IPS-15b (cell line): ENCODE data around the gene MGAT5B.

ENCODE experiments used
- H3K27me3 ChIP-seq: one replicate; pipeline ENCODE4 v1.6.1; 2013; ENCODE audit warnings: low read length; ENCODE audit not compliant: control insufficient read depth, insufficient read depth
- H3K36me3 ChIP-seq: one replicate; pipeline ENCODE4 v1.6.1; 2013; ENCODE audit warnings: low read length; ENCODE audit not compliant: control insufficient read depth, insufficient read depth
- H3K4me1 ChIP-seq: one replicate; pipeline ENCODE4 v1.6.1; 2013; ENCODE audit warnings: mild to moderate bottlenecking, low read length; ENCODE audit not compliant: control insufficient read depth, insufficient read depth
- H3K4me3 ChIP-seq: one replicate; pipeline ENCODE4 v1.5.1; 2013; ENCODE audit warnings: low read depth, low read length
- H3K9ac ChIP-seq: one replicate; pipeline ENCODE4 v1.6.1; 2013; ENCODE audit warnings: low read depth, mild to moderate bottlenecking, low read length
- H3K9me3 ChIP-seq: one replicate; pipeline ENCODE4 v1.6.1; 2013; ENCODE audit warnings: mild to moderate bottlenecking, low read length; ENCODE audit not compliant: control insufficient read depth, insufficient read depth

MGAT5B gene

GRCh38 chr17:76852843-76853242 is 15.4 kb upstream of the MGAT5B start:
- no peaks in the 10 kb centered on the region for H3K4me1 ChIP-seq
- H3K9ac ChIP-seq = no peak overlapping the region
- no peak overlapping the region for H3K4me3 ChIP-seq
- no peaks in the 10 kb centered on the region for H3K27me3 ChIP-seq
- H3K36me3 ChIP-seq = no peaks in the 10 kb centered on the region
- no peaks in the 10 kb centered on the region for H3K9me3 ChIP-seq

- Histone ChIP-seq H3K4me3 (no peak overlapping the region), H3K9ac (no peak overlapping the region), H3K9me3 (no peaks in the 10 kb centered on the region), H3K27me3 (no peaks in the 10 kb centered on the region), H3K36me3 (no peaks in the 10 kb centered on the region), H3K4me1 (no peaks in the 10 kb centered on the region)
These were observed 13.1 kb upstream of the MGAT5B start for GRCh38 chr17:76855105-76855504.

GRCh38 chr17:76862079-76862478 is 6.1 kb upstream of the MGAT5B start:
- H3K4me3 ChIP-seq = no peak overlapping the region
- H3K36me3 ChIP-seq = no peaks in the 10 kb centered on the region
- H3K4me1 ChIP-seq = no peaks in the 10 kb centered on the region
- peaks cover 4% of the 10 kb centered on the region for H3K27me3 ChIP-seq
- no peaks in the 10 kb centered on the region for H3K9me3 ChIP-seq
- H3K9ac ChIP-seq = no peak overlapping the region

GRCh38 chr17:76862494-76862893 is 5.7 kb upstream of the MGAT5B start:
- no peaks in the 10 kb centered on the region for H3K36me3 ChIP-seq
- H3K9ac ChIP-seq = no peak overlapping the region
- H3K27me3 ChIP-seq = peaks cover 6% of the 10 kb centered on the region
- no peaks in the 10 kb centered on the region for H3K9me3 ChIP-seq
- H3K4me1 ChIP-seq = no peaks in the 10 kb centered on the region
- H3K4me3 ChIP-seq = no peak overlapping the region

GRCh38 chr17:76864024-76864423 is 4.2 kb upstream of the MGAT5B start:
- H3K4me1 ChIP-seq = no peaks in the 10 kb centered on the region
- H3K36me3 ChIP-seq = no peaks in the 10 kb centered on the region
- H3K9me3 ChIP-seq = no peaks in the 10 kb centered on the region
- H3K9ac ChIP-seq = no peak overlapping the region
- H3K27me3 ChIP-seq = peaks cover 9% of the 10 kb centered on the region
- H3K4me3 ChIP-seq = no peak overlapping the region

GRCh38 chr17:76865174-76865573 is 3.0 kb upstream of the MGAT5B start:
- Histone ChIP-seq H3K9ac (no peak overlapping the region), H3K4me1 (no peaks in the 10 kb centered on the region), H3K4me3 (no peak overlapping the region), H3K36me3 (no peaks in the 10 kb centered on the region), H3K9me3 (no peaks in the 10 kb centered on the region), H3K27me3 (peaks cover 13% of the 10 kb centered on the region)

GRCh38 chr17:76866203-76866602 is 2.0 kb upstream of the MGAT5B start:
- Histone ChIP-seq H3K9me3 (no peaks in the 10 kb centered on the region), H3K4me3 (no peak overlapping the region), H3K27me3 (peaks cover 13% of the 10 kb centered on the region), H3K36me3 (no peaks in the 10 kb centered on the region), H3K4me1 (no peaks in the 10 kb centered on the region), H3K9ac (no peak overlapping the region)

- no peak overlapping the region for H3K9ac ChIP-seq
- peak overlapping the region; percentile 40 for H3K4me3 ChIP-seq
- no peaks in the 10 kb centered on the region for H3K36me3 ChIP-seq
- H3K27me3 ChIP-seq = peaks cover 13% of the 10 kb centered on the region
- H3K4me1 ChIP-seq = no peaks in the 10 kb centered on the region
- H3K9me3 ChIP-seq = no peaks in the 10 kb centered on the region
These were observed 1.2 kb upstream of the MGAT5B start for GRCh38 chr17:76866774-76867577.

GRCh38 chr17:76867578-76868175 is 527 bp upstream of the MGAT5B start:
- H3K9ac ChIP-seq = peak overlapping the region; percentile 1
- peak overlapping the region; percentile 40 for H3K4me3 ChIP-seq
- H3K36me3 ChIP-seq = no peaks in the 10 kb centered on the region
- H3K4me1 ChIP-seq = no peaks in the 10 kb centered on the region
- no peaks in the 10 kb centered on the region for H3K9me3 ChIP-seq
- peaks cover 13% of the 10 kb centered on the region for H3K27me3 ChIP-seq

- peaks cover 13% of the 10 kb centered on the region for H3K27me3 ChIP-seq
- H3K36me3 ChIP-seq = no peaks in the 10 kb centered on the region
- H3K9ac ChIP-seq = no peak overlapping the region
- H3K4me1 ChIP-seq = no peaks in the 10 kb centered on the region
- H3K4me3 ChIP-seq = peak overlapping the region; percentile 58
- H3K9me3 ChIP-seq = no peaks in the 10 kb centered on the region
These were observed 678 bp downstream of the MGAT5B start for GRCh38 chr17:76868669-76869495.

- Histone ChIP-seq H3K9ac (no peak overlapping the region), H3K9me3 (no peaks in the 10 kb centered on the region), H3K4me1 (no peaks in the 10 kb centered on the region), H3K4me3 (peak overlapping the region; percentile 58), H3K36me3 (no peaks in the 10 kb centered on the region), H3K27me3 (peaks cover 13% of the 10 kb centered on the region)
These were observed 1.5 kb downstream of the MGAT5B start for GRCh38 chr17:76869496-76870376.
